SU-DHL-6 (cell line): ENCODE data around the gene EVA1C.
"Not testable (repeated sequence)": the region's sequence is repeated elsewhere in the genome, so short reads cannot be mapped to it uniquely, and the experiment has no call there.

Source experiments
- H2AFZ ChIP-seq: fragments of 200-600 bp; sonication (generic); 2 replicates; pipeline ENCODE4 v1.6.1; 2014; ENCODE audit warnings: low read depth, mild to moderate bottlenecking, moderate library complexity, mixed read lengths, antibody characterized with exemption, low read length; ENCODE audit not compliant: severe bottlenecking
- H3F3A ChIP-seq: fragments of 200-600 bp; shearing (Covaris generic); 2 replicates; pipeline ENCODE4 v1.6.0; 2016; ENCODE audit warnings: antibody characterized with exemption, mild to moderate bottlenecking; ENCODE audit not compliant: insufficient read depth
- H3K27ac ChIP-seq: fragments of 200-600 bp; sonication (generic); 2 replicates; pipeline ENCODE4 v1.5.1; 2016; ENCODE audit warnings: low read depth, mild to moderate bottlenecking, low read length, moderate library complexity, mixed read lengths
- H3K27me3 ChIP-seq: fragments of 200-600 bp; sonication (generic), shearing (Covaris generic); 2 replicates; pipeline ENCODE4 v1.6.0; 2014; ENCODE audit warnings: mild to moderate bottlenecking, low read length
- H3K36me3 ChIP-seq: fragments of 200-600 bp; sonication (generic); 2 replicates; pipeline ENCODE4 v1.6.1; 2014; ENCODE audit warnings: mild to moderate bottlenecking, low read length, mixed read lengths
- H3K4me2 ChIP-seq: fragments of 300-600, 200-600 bp; shearing (Covaris generic), sonication (generic); 2 replicates; pipeline ENCODE4 v1.6.0; 2014; ENCODE audit warnings: low read length, low read depth, mild to moderate bottlenecking; ENCODE audit not compliant: poor library complexity, severe bottlenecking
- H3K4me3 ChIP-seq: fragments of 200-600 bp; sonication (generic); 2 replicates; pipeline ENCODE4 v1.5.1; 2014; ENCODE audit warnings: antibody characterized with exemption, low read length, mild to moderate bottlenecking, mixed read lengths; ENCODE audit not compliant: insufficient read depth, poor library complexity, severe bottlenecking
- H3K79me2 ChIP-seq: fragments of 200-600 bp; sonication (generic); 2 replicates; pipeline ENCODE4 v1.6.1; 2014; ENCODE audit warnings: mild to moderate bottlenecking, low read length, moderate library complexity; ENCODE audit not compliant: insufficient read depth
- H3K9ac ChIP-seq: fragments of 200-600 bp; sonication (generic); 2 replicates; pipeline ENCODE4 v1.7.0; 2014; ENCODE audit warnings: mild to moderate bottlenecking, low read length
- H3K9me2 ChIP-seq: fragments of 200-600 bp; sonication (generic); replicated peaks from 2 replicates; pipeline ENCODE4 v1.6.1; 2014; ENCODE audit warnings: low read length; ENCODE audit not compliant: insufficient read depth
- H3K9me3 ChIP-seq: fragments of 200-600 bp; sonication (generic); 2 replicates; pipeline ENCODE4 v1.6.1; 2014; ENCODE audit warnings: low read length, mixed read lengths; ENCODE audit not compliant: insufficient read depth
- H4K20me1 ChIP-seq: fragments of 200-600 bp; sonication (generic); 2 replicates; pipeline ENCODE4 v1.6.1; 2014; ENCODE audit warnings: low read depth, mild to moderate bottlenecking, antibody characterized with exemption, low read length, moderate library complexity, mixed read lengths
- EZH2phosphoT487 ChIP-seq: fragments of 200-600 bp; sonication (generic), shearing (Covaris generic); conservative IDR thresholded peaks from 2 replicates; pipeline ENCODE4 v1.6.1; 2018; ENCODE audit warnings: mild to moderate bottlenecking, antibody characterized with exemption, low read length, moderate library complexity, mixed read lengths
- TF ChIP-seq, protein P1 (sequence below): fragments of 200-600 bp; sonication (generic); IDR thresholded peaks from one replicate; pipeline ENCODE4 v1.5.1; 2017; ENCODE audit warnings: antibody characterized with exemption, mild to moderate bottlenecking, low read length, moderate library complexity; ENCODE audit not compliant: insufficient read depth, poor library complexity, severe bottlenecking

Gene EVA1C

GRCh38 chr21:32496568-32496967 lies 84.1 kb downstream of the EVA1C start:
- TF ChIP-seq, protein P1, sequence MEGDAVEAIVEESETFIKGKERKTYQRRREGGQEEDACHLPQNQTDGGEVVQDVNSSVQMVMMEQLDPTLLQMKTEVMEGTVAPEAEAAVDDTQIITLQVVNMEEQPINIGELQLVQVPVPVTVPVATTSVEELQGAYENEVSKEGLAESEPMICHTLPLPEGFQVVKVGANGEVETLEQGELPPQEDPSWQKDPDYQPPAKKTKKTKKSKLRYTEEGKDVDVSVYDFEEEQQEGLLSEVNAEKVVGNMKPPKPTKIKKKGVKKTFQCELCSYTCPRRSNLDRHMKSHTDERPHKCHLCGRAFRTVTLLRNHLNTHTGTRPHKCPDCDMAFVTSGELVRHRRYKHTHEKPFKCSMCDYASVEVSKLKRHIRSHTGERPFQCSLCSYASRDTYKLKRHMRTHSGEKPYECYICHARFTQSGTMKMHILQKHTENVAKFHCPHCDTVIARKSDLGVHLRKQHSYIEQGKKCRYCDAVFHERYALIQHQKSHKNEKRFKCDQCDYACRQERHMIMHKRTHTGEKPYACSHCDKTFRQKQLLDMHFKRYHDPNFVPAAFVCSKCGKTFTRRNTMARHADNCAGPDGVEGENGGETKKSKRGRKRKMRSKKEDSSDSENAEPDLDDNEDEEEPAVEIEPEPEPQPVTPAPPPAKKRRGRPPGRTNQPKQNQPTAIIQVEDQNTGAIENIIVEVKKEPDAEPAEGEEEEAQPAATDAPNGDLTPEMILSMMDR, result no peak
- no peak for TF ChIP-seq EZH2phosphoT487
- Histone ChIP-seq H4K20me1 (no peaks in the 10 kb centered on the region), H3K9me2 (no peaks in the 10 kb centered on the region), H2AFZ (no peak overlapping the region), H3K36me3 (no peaks in the 10 kb centered on the region), H3F3A (no peaks in the 10 kb centered on the region), H3K4me3 (no peak overlapping the region), H3K79me2 (no peaks in the 10 kb centered on the region), H3K27me3 (no peaks in the 10 kb centered on the region), H3K9me3 (no peaks in the 10 kb centered on the region), H3K9ac (no peak overlapping the region), H3K27ac (no peak overlapping the region), H3K4me2 (no peak overlapping the region)

- no peaks in the 10 kb centered on the region for H3F3A ChIP-seq
- no peak overlapping the region for H3K27ac ChIP-seq
- no peaks in the 10 kb centered on the region for H4K20me1 ChIP-seq
- H3K36me3 ChIP-seq, result no peaks in the 10 kb centered on the region
- no peak for TF ChIP-seq EZH2phosphoT487
- no peak overlapping the region for H2AFZ ChIP-seq
- H3K4me3 ChIP-seq, result no peak overlapping the region
- no peaks in the 10 kb centered on the region for H3K27me3 ChIP-seq
- no peak overlapping the region for H3K4me2 ChIP-seq
- no peaks in the 10 kb centered on the region for H3K79me2 ChIP-seq
- H3K9me2 ChIP-seq, result no peaks in the 10 kb centered on the region
- H3K9me3 ChIP-seq, result no peaks in the 10 kb centered on the region
- H3K9ac ChIP-seq, result no peak overlapping the region
These were observed 86.9 kb downstream of the EVA1C start for GRCh38 chr21:32499249-32500055.

DNA sequence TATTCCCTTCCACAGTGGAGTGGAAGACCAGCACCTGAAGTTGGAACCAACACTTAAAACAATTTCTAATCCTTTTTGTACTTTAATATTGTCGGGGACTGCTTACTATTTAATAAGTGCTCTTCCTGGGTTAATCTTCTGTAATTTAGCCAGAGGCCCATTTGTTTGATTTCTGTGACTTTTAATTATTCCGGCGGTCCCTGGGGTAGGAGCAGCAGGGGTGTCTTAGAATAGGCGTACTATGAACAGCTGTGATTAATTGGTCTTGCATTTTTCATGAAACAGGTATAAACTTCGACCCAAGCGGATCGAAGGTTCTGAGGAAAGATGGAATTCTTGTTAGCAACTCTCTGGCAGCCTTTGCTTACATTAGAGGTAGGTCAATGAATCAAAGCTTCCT lies 91.1 kb downstream of the EVA1C start:
- H3K4me2 ChIP-seq, H3K79me2 ChIP-seq, H3K9me2 ChIP-seq, H3K4me3 ChIP-seq, H2AFZ ChIP-seq, H4K20me1 ChIP-seq, H3K36me3 ChIP-seq, H3F3A ChIP-seq, H3K9ac ChIP-seq, H3K9me3 ChIP-seq, H3K27me3 ChIP-seq, H3K27ac ChIP-seq: not testable (repeated sequence)

- not testable (repeated sequence) for H3K36me3 ChIP-seq, H3K9me2 ChIP-seq
These were observed 93.3 kb downstream of the EVA1C start for GRCh38 chr21:32505767-32506166.

GRCh38 chr21:32506411-32506965 lies 94.0 kb downstream of the EVA1C start:
- not testable (repeated sequence) for H3K9me3 ChIP-seq, H3K79me2 ChIP-seq, H2AFZ ChIP-seq, H3K27ac ChIP-seq, H3F3A ChIP-seq, H3K36me3 ChIP-seq, H3K9me2 ChIP-seq, H3K4me2 ChIP-seq, H4K20me1 ChIP-seq, H3K27me3 ChIP-seq, H3K9ac ChIP-seq, H3K4me3 ChIP-seq

More at GRCh38 chr21:32505767-32506166, 93.3 kb downstream of the EVA1C start:
- not testable (repeated sequence) for H3K27me3 ChIP-seq, H2AFZ ChIP-seq, H3K9me3 ChIP-seq, H4K20me1 ChIP-seq, H3K4me3 ChIP-seq, H3F3A ChIP-seq, H3K27ac ChIP-seq, H3K79me2 ChIP-seq, H3K9ac ChIP-seq, H3K4me2 ChIP-seq
